PFSK-1 (cell line): ENCODE data around the gene BCAP29.

Source experiments
- POLR2AphosphoS5 ChIP-seq: IDR thresholded peaks from 2 replicates; pipeline ENCODE4 v1.6.1; 2012; ENCODE audit warnings: low read depth, mild to moderate bottlenecking, control low read depth, low read length, moderate library complexity
- SIN3A ChIP-seq: IDR thresholded peaks from 2 replicates; pipeline ENCODE4 v1.6.1; 2012; ENCODE audit warnings: mild to moderate bottlenecking, low read length, moderate library complexity, borderline replicate concordance; ENCODE audit not compliant: insufficient read depth
- TAF1 ChIP-seq: IDR thresholded peaks from 2 replicates; pipeline ENCODE4 v1.6.1; 2012; ENCODE audit warnings: low read length, control low read depth, borderline replicate concordance; ENCODE audit not compliant: insufficient read depth

DNA sequence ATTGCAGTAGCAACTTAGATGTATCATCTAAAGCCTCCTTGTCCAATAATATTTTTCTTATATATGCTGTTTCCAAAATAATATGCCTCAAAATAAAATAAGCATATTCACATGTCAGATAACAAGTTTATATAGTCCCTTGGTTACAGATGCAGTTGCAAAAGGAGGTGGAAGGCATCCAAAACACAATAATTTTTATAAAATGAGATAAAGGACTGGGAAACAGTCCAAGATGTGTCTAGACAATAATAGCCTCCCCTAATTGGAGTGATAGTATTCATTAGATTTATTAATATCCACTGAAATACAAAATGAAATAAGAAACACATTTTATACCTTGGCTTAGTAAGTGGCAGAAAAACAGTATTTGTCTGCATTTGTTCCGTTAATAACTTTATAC, 30.3 kb downstream of the BCAP29 start:
- no peak for TF ChIP-seq POLR2AphosphoS5
- no peak for TF ChIP-seq SIN3A
- TF ChIP-seq TAF1, result no peak
